ENCODE measurements around the gene MELK. TPM values are rescaled to one million over a fixed set of nuclear protein-coding genes. Genes with fewer than 3 reads are reported as not detected.

Gene MELK
- total RNA-seq, 2 donors from 2014 or later: 1.1 to 21.0 TPM

- DNase-seq (ENCODE audit: low spot score): no peak
- Histone ChIP-seq H3K4me1 (replicated peaks) (no peaks in the 10 kb centered on the region), H3K4me3 (no peak overlapping the region), H3K27me3 (replicated peaks; ENCODE audit: insufficient read depth) (no peaks in the 10 kb centered on the region), H3K36me3 (no peaks in the 10 kb centered on the region), H3K9me3 (no peaks in the 10 kb centered on the region), H3K27ac (no peak overlapping the region)
- intact Hi-C loops (cut with DNase I): no loop called here
- TF ChIP-seq CTCF (IDR thresholded peaks at IDR 0.05) (no peak), POLR2AphosphoS5 (IDR thresholded peaks at IDR 0.05) (no peak)
- 84% methylated on average over 4 of the region's 4 CpGs for WGBS
These were observed 34.8 kb upstream of the MELK start for GRCh38 chr9:36537861-36538260.

GRCh38 chr9:36542355-36542754 is 30.3 kb upstream of the MELK start:
- 92% methylated on average over 7 of the region's 7 CpGs for WGBS
- H3K27ac ChIP-seq: no peak overlapping the region
- no peak overlapping the region for H3K4me3 ChIP-seq
- intact Hi-C loops (cut with DNase I): no loop called here
- TF ChIP-seq POLR2A (IDR thresholded peaks at IDR 0.05): no peak
- TF ChIP-seq CTCF (IDR thresholded peaks at IDR 0.05): no peak
- no peak for TF ChIP-seq POLR2AphosphoS5 (IDR thresholded peaks at IDR 0.05)
- H3K4me1 ChIP-seq (replicated peaks): no peaks in the 10 kb centered on the region
- H3K9me3 ChIP-seq: no peaks in the 10 kb centered on the region
- DNase-seq (ENCODE audit: low spot score): no peak
- no peaks in the 10 kb centered on the region for H3K27me3 ChIP-seq (replicated peaks; ENCODE audit: insufficient read depth)
- no peaks in the 10 kb centered on the region for H3K36me3 ChIP-seq

GRCh38 chr9:36543916-36544315 is 28.8 kb upstream of the MELK start:
- DNase-seq (ENCODE audit: low spot score): peak; percentile 62
- WGBS: 22% methylated on average over 7 of the region's 7 CpGs
- H3K4me1 ChIP-seq (replicated peaks): no peaks in the 10 kb centered on the region
- no peak overlapping the region for H3K27ac ChIP-seq
- no peaks in the 10 kb centered on the region for H3K36me3 ChIP-seq
- no peak overlapping the region for H3K4me3 ChIP-seq
- TF ChIP-seq POLR2AphosphoS5 (IDR thresholded peaks at IDR 0.05) (peak; percentile 71), CTCF (IDR thresholded peaks at IDR 0.05) (no peak)
- intact Hi-C loops (cut with DNase I): no loop called here
- H3K27me3 ChIP-seq (replicated peaks; ENCODE audit: insufficient read depth): no peaks in the 10 kb centered on the region
- H3K9me3 ChIP-seq: no peaks in the 10 kb centered on the region

- H3K9me3 ChIP-seq: no peaks in the 10 kb centered on the region
- no peaks in the 10 kb centered on the region for H3K36me3 ChIP-seq
- intact Hi-C loops (cut with DNase I): no loop called here
- no peaks in the 10 kb centered on the region for H3K4me1 ChIP-seq (replicated peaks)
- no peaks in the 10 kb centered on the region for H3K27me3 ChIP-seq (replicated peaks; ENCODE audit: insufficient read depth)
- DNase-seq (ENCODE audit: low spot score): no peak
- no peak for TF ChIP-seq POLR2A (IDR thresholded peaks at IDR 0.05)
- TF ChIP-seq POLR2AphosphoS5 (IDR thresholded peaks at IDR 0.05): no peak
- TF ChIP-seq CTCF (IDR thresholded peaks at IDR 0.05): no peak
- no peak overlapping the region for H3K4me3 ChIP-seq
- no peak overlapping the region for H3K27ac ChIP-seq
- WGBS: 47% methylated on average over 3 of the region's 3 CpGs
These were observed 25.1 kb upstream of the MELK start for GRCh38 chr9:36547598-36547997.

GRCh38 chr9:36548454-36548853 is 24.2 kb upstream of the MELK start:
- no peak for TF ChIP-seq POLR2A (IDR thresholded peaks at IDR 0.05)
- intact Hi-C loops (cut with DNase I): no loop called here
- DNase-seq (ENCODE audit: low spot score): no peak
- Histone ChIP-seq H3K4me1 (replicated peaks) (no peaks in the 10 kb centered on the region), H3K4me3 (no peak overlapping the region), H3K9me3 (no peaks in the 10 kb centered on the region), H3K36me3 (no peaks in the 10 kb centered on the region), H3K27me3 (replicated peaks; ENCODE audit: insufficient read depth) (no peaks in the 10 kb centered on the region), H3K27ac (no peak overlapping the region)
- WGBS: 74% methylated on average over 1 of the region's 1 CpG

All from prostate gland (tissue), 2 donors.